DMS114 treated with DMSO at 0.1 percent for 48 hours (cell line): Measurements from ENCODE around the gene SLC35E4.

Experiments used
- DNase-seq: peaks from one replicate; lab custom pipeline; 2025; ENCODE audit not compliant: unreplicated experiment; lab: John Stamatoyannopoulos, UW

Gene SLC35E4

DNA sequence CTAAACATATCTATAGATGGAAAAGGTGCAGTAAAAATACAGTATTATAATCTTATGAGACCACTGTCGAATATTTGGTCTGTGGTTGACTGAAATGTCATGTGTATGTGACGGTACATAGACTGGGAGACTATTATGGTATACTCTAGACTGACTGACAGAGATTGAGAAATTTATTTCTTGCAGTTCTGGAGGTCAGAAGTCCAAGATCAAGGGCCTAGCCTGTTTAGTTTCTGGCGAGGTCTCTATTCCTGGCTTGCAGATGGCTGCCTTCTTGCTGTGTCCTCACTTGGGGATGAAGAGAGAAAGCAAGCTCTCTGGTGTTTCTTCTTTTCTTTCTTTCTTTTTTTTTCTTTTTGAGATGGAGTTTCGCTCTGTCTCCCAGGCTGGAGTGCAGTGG, 51.8 kb downstream of the SLC35E4 start:
- DNase-seq, result no peak

DNA sequence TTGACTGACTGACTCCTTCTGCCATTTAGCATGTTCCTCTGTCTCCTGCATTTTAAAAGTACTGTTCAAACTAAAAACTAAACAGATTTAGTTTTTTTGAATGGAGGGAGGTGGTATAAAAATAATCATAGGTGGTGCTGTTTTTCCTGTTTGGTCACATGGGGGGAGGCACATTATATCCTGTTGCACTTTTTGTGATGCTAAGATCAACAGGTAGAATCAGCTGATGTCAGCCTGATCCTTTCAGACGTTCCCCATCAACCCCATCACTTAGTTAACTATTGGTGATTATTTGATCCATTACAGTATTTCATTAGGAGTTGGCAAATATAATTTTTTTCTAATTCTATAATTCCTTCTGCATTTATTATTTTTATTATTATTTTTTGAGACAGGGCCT, 54.0 kb downstream of the SLC35E4 start:
- DNase-seq, result no peak

- DNase-seq, result no peak
Observed at GRCh38 chr22:30691204-30691603, 55.6 kb downstream of the SLC35E4 start.

- DNase-seq, result peak; percentile 9
Observed at GRCh38 chr22:30694171-30694639, 58.6 kb downstream of the SLC35E4 start.

DNA sequence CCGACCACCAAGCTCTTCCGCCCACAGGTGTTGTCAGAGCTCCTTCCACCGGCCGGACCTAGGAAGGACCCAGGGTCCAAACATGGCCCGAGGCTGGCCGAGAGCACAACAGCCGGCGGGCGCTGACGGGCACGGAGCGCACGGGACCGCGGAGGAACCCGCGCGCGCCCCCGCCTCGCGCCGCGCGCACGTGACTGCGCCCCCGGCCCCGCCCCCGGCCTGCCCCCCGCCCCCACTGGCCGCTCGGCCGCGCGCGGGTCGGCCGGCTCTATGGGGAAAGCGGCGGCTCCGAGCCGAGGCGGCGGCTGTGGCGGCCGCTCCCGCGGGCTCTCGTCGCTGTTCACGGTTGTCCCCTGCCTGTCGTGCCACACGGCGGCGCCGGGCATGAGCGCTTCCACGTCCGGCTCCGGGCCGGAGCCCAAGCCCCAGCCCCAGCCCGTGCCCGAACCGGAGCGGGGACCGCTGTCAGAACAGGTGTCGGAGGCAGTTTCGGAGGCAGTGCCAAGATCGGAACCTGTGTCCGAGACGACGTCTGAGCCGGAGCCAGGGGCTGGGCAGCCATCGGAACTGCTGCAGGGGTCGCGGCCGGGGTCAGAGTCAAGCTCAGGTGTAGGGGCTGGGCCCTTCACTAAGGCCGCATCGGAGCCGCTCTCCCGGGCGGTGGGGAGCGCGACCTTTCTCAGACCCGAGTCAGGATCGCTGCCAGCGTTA, 59.2 kb downstream of the SLC35E4 start, which contains the start of gene OSBP2:
Gene OSBP2, plus strand, starts transcription at position 235 of the 711 bp plus-strand sequence. Its CDS starts 36 bp downstream, at position 271.
- no peak for DNase-seq

DNA sequence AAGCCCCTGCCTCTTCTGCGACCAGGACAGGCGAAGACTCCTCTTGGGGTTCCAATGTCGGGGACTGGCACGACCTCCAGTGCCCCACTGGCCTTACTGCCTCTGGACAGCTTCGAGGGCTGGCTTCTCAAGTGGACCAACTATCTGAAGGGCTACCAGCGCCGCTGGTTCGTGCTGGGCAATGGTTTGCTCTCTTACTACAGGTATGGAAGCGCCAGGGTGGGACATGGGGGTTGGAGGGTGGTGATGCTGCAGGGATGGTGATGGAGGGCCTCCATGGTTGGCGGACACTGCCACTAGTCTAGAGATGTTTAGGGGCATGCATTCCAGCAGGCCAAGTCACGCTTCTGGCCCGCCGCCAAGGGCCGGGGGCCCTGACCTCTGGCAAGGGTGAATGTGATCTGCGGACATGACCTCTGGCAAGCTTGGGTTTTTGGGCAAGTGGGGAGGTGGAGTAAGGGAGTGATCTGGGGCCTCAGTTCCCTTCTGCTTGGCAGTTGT, 59.8 kb downstream of the SLC35E4 start:
- DNase-seq, result no peak

GRCh38 chr22:30695871-30696655, 60.5 kb downstream of the SLC35E4 start:
- no peak for DNase-seq
